ES-I3 (cell line): ENCODE results near the gene ACTRT1.

Experiments
- H3K36me3 ChIP-seq: 2 replicates; pipeline ENCODE4 v1.6.1; 2013; ENCODE audit warnings: mild to moderate bottlenecking, low read length, control low read depth, moderate library complexity; ENCODE audit not compliant: insufficient read depth
- H3K4me1 ChIP-seq: 2 replicates; pipeline ENCODE4 v1.6.1; 2013; ENCODE audit warnings: mild to moderate bottlenecking, control low read depth, low read length; ENCODE audit not compliant: insufficient read depth
- H3K9ac ChIP-seq: 2 replicates; pipeline ENCODE4 v1.6.1; 2013; ENCODE audit warnings: low read depth, mild to moderate bottlenecking, low read length, moderate library complexity
- H3K9me3 ChIP-seq: 2 replicates; pipeline ENCODE4 v1.6.1; 2013; ENCODE audit warnings: mild to moderate bottlenecking, low read length, moderate library complexity; ENCODE audit not compliant: control insufficient read depth, insufficient read depth

ACTRT1 gene

DNA sequence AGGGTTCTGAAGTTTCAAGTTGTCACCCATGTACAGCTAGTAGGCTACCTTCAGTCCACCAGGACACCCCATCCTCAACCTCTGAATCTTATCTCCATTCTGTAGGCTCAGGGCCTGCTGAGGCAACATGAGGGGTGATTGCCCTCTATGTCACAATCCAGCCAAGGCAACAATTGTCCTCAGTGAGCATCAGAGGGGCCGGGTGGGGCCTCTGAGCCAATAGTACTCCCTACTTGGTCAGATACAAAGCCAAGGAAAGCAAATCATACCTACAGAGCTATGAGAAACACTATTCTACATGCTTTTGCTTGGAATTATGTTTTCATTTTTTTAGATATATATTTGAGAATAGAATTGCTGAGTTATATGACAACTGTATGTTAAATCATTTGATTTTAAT lies at the start of gene ACTRT1:
Gene ACTRT1 (minus strand): TSS at position 101 of the 400 bp plus-strand sequence. CDS start 197 bp downstream, outside the sequence.
- Histone ChIP-seq H3K4me1 (no peaks in the 10 kb centered on the region), H3K9me3 (no peaks in the 10 kb centered on the region), H3K9ac (no peak within 1 kb of the TSS), H3K36me3 (no peaks in the 10 kb centered on the region)

DNA sequence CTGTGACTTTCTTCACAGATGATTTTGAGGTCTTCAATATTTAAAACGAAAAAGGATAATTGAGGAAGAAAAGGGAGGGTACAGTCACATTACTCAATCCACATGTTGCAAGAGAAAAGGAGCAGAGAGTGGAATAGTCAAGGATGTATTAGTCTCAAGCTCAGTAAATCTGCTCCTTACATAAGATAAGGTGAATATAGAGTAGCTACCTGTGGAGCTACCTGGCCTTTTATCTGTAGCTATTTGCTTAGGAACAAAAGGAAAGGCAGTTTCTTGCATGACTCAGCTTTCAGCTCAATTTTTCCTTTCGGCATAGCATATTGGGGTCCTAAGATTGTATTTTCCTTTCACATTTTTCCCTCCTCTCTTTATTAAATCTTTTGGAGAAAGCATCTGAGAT lies 26.3 kb upstream of the ACTRT1 start:
- Histone ChIP-seq H3K9me3 (peaks cover 2% of the 10 kb centered on the region), H3K4me1 (peaks cover 9% of the 10 kb centered on the region; the same call in 1 of the 2 replicates), H3K36me3 (no peaks in the 10 kb centered on the region), H3K9ac (peak overlapping the region; percentile 19; the same call in 1 of the 2 replicates)

DNA sequence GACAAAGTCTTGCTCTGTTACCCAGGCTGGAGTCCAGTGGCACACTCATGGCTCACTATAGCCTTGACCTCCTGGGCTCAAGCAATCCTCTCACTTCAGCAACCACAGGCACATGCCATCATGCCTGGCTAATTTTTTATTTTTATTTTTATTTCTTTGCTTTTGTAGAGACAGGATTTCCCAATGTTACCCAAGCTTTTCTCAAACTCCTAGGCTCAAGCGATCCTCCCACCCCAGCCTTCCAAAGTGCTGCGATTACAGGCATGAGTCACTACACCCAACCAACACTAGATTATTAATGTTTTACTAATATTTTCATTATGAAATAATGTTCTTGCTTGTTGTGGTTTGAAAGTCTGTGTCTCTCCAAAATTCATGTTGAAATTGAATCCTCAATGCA lies 5.2 kb upstream of the ACTRT1 start:
- Histone ChIP-seq H3K9ac (no peak overlapping the region), H3K4me1 (no peaks in the 10 kb centered on the region), H3K36me3 (no peaks in the 10 kb centered on the region), H3K9me3 (no peaks in the 10 kb centered on the region)

DNA sequence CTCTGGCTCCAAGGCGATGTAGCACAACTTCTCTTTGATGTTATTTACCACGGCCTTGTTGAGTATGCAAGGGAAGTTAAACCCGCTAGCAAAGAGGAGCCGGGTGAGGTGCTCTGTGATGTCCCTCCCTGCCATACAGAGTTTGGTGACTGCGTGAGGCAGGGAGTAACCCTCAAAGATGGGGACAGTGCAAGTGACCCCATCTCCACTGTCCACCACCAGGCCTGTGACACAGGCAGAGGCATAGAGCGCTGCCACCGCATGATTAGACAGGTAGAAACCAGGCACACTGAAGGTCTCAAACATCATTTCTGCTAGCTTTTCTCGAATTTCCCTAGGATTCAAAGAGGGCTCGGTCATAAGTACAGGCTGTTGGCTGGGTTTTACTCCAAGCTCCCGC lies 677 bp downstream of the ACTRT1 start:
- Histone ChIP-seq H3K36me3 (no peaks in the 10 kb centered on the region), H3K9ac (no peak overlapping the region), H3K9me3 (no peaks in the 10 kb centered on the region), H3K4me1 (no peaks in the 10 kb centered on the region)

DNA sequence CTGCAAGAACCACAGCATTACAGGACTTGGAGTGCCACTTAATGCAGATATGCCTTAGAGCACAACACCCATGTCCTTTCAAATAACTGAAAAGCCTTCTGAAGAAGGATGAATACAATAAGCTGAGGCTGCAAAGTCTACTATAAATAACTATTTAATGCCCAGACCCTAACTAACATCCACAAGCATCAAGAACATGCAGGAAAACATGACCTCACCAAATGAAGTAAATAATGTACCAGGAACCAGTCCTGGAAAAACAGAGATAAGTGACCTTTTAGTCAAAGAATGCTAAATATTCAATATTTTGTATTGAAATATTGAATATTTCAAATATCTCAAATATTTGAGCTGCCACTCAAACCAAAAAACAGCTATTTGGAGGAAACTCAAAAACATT lies 16.9 kb downstream of the ACTRT1 start:
- Histone ChIP-seq H3K9me3 (no peaks in the 10 kb centered on the region), H3K9ac (no peak overlapping the region), H3K36me3 (no peaks in the 10 kb centered on the region), H3K4me1 (no peaks in the 10 kb centered on the region)

DNA sequence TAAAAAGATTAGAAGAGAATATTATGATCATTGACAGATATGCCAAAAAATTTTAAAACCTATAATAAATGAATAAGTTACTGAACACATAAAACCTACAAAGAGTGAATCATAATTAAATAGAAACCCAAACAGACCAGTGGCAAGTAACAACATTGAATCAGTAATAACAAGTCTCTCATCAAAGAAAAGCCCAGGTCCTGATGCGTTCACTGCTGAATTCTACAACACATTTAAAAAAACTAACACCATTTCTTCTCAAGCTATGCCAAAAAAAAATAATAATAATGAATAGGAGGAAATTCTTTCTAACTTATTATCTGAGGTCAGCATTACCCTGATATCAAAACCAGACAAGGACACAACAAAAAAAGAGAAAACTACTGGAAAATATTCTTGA lies 30.6 kb downstream of the ACTRT1 start:
- no peaks in the 10 kb centered on the region for H3K4me1 ChIP-seq
- H3K9ac ChIP-seq = no peak overlapping the region
- peaks cover 4% of the 10 kb centered on the region for H3K9me3 ChIP-seq
- H3K36me3 ChIP-seq = no peaks in the 10 kb centered on the region

DNA sequence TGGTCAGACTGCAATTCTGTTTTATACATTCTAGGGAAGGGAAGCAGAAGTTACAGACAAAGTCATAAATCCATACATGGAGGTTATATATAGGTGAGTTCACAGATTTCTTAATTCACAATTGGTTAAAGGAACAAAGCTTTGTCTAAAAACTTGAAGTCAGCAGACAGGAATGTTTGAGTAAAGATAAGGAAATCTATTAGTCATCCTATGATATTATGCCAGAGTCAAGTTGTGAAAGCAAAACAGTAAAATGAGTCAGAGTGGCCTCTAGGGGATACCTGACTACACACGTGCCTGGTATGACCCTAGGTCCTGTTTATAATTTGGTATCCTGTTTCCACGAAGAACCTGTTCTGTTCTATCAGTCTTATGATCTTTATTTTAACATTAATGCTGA lies 31.5 kb downstream of the ACTRT1 start:
- Histone ChIP-seq H3K9me3 (peaks cover 4% of the 10 kb centered on the region; the same call in 1 of the 2 replicates), H3K9ac (no peak overlapping the region), H3K36me3 (no peaks in the 10 kb centered on the region), H3K4me1 (no peaks in the 10 kb centered on the region)

DNA sequence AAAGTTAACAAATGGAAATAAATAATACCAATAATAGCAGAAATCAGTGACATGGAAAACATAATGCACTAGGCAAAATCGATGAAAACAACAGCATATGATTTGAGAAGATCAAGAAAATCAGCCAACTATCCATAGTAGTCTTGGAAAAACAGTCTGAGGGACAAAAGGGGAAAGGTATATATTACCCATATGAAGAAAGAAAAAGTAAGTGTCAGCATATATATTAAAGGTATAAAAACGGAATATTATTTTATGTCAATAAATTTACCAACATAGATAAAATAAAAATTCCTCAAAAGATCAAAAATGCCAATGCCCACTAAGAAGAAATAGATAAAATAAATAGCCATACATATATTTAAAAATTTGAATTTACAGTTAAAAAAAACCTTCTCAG lies 33.0 kb downstream of the ACTRT1 start:
- peaks cover 7% of the 10 kb centered on the region; the same call in 1 of the 2 replicates for H3K9me3 ChIP-seq
- H3K9ac ChIP-seq = no peak overlapping the region

DNA sequence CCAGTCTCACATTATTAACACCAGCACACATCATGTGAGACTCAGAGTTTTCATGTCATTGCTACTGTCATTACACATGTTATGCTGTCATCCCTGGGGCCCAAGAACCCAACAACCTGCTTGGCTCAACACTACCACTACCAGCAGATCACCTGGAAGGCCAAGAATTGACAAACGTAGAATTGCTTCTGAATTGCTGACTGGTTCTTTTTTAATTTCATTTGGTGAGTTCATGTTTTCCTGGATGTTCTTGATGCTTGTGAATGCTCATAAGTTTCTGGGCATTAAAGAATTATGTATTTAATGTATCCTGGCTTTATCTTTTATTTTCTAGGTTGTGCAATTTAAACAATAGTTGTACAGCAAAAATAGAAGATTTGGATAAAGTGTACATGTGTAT lies 40.2 kb downstream of the ACTRT1 start:
- Histone ChIP-seq H3K9me3 (peaks cover 7% of the 10 kb centered on the region; the same call in 1 of the 2 replicates), H3K4me1 (no peaks in the 10 kb centered on the region), H3K36me3 (no peaks in the 10 kb centered on the region), H3K9ac (no peak overlapping the region)

More for the DNA sequence above, 33.0 kb downstream of the ACTRT1 start:
- Histone ChIP-seq H3K4me1 (no peaks in the 10 kb centered on the region), H3K36me3 (no peaks in the 10 kb centered on the region)

DNA sequence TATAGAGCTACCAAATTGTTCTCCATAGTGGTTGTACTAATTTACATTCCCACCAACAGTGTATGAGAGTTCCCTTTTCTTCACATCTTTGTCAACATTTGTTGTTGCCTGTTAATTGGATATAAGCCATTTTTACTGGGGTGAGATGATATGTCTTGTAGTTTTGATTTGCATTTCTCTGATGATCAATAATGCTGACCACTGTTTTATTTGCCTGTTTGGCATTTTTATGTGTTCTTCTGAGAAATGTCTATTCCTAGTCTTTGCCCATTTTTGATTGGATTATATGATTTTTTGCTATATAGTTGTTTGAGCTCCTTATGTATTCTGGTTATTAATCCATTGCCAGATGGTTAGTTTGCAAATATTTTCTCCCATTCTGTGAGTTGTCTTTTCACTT lies 44.3 kb downstream of the ACTRT1 start:
- Histone ChIP-seq H3K4me1 (no peaks in the 10 kb centered on the region), H3K36me3 (no peaks in the 10 kb centered on the region), H3K9me3 (no peaks in the 10 kb centered on the region), H3K9ac (no peak overlapping the region)
